Lower lobe of right lung (tissue), 2 donors: ENCODE measurements around the gene CPXM2. TPM values are rescaled to one million over a fixed set of nuclear protein-coding genes. Genes with fewer than 3 reads are reported as not detected.

ENCODE experiments used
- ATAC-seq, 2 donors: fragments of 200-7000 bp; cut with Tn5 transposase; one replicate each; pipeline ENCODE4 v1.9.1; 2020 to 2022; ENCODE audit warnings: mild to moderate bottlenecking in 2 of 2, moderate library complexity in 2 of 2
- DNase-seq: peaks from one replicate; pipeline ENCODE4 v3.0.0-alpha.2; 2020
- H3K27ac ChIP-seq: fragments of 200-600 bp; one replicate; pipeline ENCODE4 v1.8.0; 2022
- H3K27me3 ChIP-seq: fragments of 200-600 bp; one replicate; pipeline ENCODE4 v1.8.0; 2022; ENCODE audit warnings: low read depth
- H3K36me3 ChIP-seq: fragments of 200-600 bp; one replicate; pipeline ENCODE4 v1.8.0; 2022; ENCODE audit warnings: mild to moderate bottlenecking
- H3K4me1 ChIP-seq: fragments of 200-600 bp; one replicate; pipeline ENCODE4 v1.8.0; 2022
- H3K4me3 ChIP-seq: fragments of 200-600 bp; one replicate; pipeline ENCODE4 v1.8.0; 2022; ENCODE audit warnings: mild to moderate bottlenecking
- H3K9me3 ChIP-seq: fragments of 200-600 bp; one replicate; pipeline ENCODE4 v1.8.0; 2022
- intact Hi-C: fragments of 100-400 bp; cut with DNase I; formaldehyde crosslinking; loops from one replicate; pipeline ENCODE4 v1.11.0; 2022
- total RNA-seq: library from RNA; stranded (reverse); fragmentation: NEBNext Ultra II Directional; extraction: Animal tissue kit (Norgen Biotek cat#: 25700); gene quantifications from one replicate; pipeline ENCODE4 v1.2.1, GENCODE V29; 2021
- TF ChIP-seq, protein P1 (sequence below): fragments of 200-600 bp; IDR thresholded peaks from one replicate; pipeline ENCODE4 v1.8.0; 2022; ENCODE audit warnings: antibody characterized with exemption, mild to moderate bottlenecking
- donor health status: DM: no; HTN: yes; CAD: no; lungs with severe emphysema.

Gene CPXM2
- total RNA-seq, 1 donor from 2014 or later = 6.3 TPM

DNA sequence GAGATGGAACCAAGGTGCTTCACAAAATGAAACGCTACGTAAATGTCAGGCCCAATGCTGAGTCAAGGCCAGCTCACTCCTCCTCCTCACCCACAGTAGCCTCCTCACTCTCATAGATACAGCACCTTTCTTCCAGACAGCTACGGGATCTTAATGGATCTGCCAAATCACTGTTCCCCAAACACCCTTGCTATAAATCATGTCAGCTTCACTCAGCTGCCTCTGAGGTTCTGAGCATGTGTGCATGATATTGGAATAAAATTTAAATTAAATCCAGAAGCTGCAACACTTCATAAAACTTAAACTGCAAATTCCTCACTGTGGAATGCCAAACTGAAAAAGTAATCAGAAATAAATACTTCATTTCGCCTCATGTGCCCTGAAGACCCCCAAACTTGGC is 14.7 kb upstream of the CPXM2 start:
- H3K9me3 ChIP-seq = no peaks in the 10 kb centered on the region
- ATAC-seq (no peak), DNase-seq (no peak)
- intact Hi-C loops = no loop called here
- H3K27me3 ChIP-seq = peaks cover 9% of the 10 kb centered on the region
- H3K4me1 ChIP-seq = no peaks in the 10 kb centered on the region
- TF ChIP-seq, protein P1, sequence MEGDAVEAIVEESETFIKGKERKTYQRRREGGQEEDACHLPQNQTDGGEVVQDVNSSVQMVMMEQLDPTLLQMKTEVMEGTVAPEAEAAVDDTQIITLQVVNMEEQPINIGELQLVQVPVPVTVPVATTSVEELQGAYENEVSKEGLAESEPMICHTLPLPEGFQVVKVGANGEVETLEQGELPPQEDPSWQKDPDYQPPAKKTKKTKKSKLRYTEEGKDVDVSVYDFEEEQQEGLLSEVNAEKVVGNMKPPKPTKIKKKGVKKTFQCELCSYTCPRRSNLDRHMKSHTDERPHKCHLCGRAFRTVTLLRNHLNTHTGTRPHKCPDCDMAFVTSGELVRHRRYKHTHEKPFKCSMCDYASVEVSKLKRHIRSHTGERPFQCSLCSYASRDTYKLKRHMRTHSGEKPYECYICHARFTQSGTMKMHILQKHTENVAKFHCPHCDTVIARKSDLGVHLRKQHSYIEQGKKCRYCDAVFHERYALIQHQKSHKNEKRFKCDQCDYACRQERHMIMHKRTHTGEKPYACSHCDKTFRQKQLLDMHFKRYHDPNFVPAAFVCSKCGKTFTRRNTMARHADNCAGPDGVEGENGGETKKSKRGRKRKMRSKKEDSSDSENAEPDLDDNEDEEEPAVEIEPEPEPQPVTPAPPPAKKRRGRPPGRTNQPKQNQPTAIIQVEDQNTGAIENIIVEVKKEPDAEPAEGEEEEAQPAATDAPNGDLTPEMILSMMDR = no peak
- H3K27ac ChIP-seq = no peak overlapping the region
- no peak overlapping the region for H3K4me3 ChIP-seq
- H3K36me3 ChIP-seq = no peaks in the 10 kb centered on the region

DNA sequence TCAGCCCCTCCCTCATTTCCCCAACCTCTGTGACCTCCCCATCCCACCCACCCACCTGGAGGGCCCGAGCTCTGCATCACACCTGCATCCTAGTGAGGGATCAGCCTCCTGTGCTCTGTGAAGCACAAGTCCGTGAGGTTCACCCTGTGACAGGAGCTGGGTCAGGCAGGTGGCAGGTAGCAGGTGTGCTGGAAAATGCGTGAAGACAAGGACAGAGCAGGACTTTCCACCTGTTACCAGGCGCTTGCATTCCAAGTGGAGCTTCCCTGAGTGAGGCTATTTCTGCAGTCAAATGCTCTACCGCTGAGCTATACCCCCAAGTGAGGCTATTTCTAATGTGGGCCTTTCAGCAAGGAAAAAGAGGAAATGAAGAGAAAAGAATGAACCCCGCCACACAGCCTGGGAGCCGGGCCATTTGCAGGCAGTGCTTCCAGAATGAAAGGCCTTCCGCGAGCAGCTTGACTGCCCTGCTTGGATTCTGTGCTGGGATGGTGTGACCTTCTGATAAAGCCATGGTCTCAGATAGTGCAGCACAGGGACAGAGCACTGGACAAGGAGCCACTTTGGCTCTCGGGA is 13.3 kb upstream of the CPXM2 start:
- Histone ChIP-seq H3K4me1 (no peaks in the 10 kb centered on the region), H3K27me3 (peaks cover 7% of the 10 kb centered on the region), H3K36me3 (no peaks in the 10 kb centered on the region), H3K27ac (no peak overlapping the region), H3K9me3 (peaks cover 6% of the 10 kb centered on the region), H3K4me3 (no peak overlapping the region)
- DNase-seq (no peak), ATAC-seq (no peak)
- TF ChIP-seq, protein P1 = no peak
- intact Hi-C loops = no loop called here

DNA sequence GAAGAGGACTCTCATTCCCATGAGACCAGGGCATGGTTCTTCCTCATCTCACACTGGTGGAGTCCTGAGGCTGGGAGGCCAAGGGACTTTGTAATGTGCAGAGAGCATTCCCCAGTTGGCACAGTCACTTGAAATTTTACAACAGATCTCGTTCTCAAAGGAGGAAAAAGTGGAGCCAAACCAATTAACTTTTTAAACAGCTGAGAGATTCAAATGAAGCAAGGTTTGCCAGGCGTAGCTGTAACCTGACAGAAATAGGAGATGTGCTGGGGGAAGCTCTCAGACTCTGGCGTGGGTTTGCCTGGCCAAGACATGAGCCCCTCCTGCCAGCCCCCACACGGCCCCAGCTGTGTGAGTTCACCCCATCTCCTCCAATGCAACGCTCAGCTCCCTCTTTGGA is 12.0 kb upstream of the CPXM2 start:
- TF ChIP-seq, protein P1 = no peak
- Histone ChIP-seq H3K4me3 (no peak overlapping the region), H3K27me3 (peaks cover 7% of the 10 kb centered on the region), H3K27ac (no peak overlapping the region), H3K4me1 (no peaks in the 10 kb centered on the region), H3K9me3 (peaks cover 6% of the 10 kb centered on the region), H3K36me3 (no peaks in the 10 kb centered on the region)
- DNase-seq (no peak), ATAC-seq (no peak)
- intact Hi-C loops = no loop called here

DNA sequence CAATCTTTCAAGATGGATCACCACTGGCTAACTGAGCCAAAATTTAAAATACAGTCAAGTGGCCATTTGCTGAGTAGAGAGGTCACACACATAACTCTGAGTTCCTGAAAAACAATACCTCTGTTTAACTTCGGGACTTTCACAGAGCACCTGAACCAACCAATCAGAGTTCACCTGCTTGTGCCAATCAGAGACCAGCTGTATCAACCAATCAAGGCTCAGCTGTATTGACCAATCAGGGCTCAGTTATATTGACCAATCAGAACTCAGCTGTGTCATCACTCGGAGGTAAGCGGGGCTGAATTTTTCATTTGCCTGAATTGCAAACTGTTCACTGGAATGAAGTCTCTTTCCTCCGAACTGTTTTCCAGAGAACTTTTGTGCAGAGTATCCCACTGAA is 10.0 kb upstream of the CPXM2 start:
- no peak overlapping the region for H3K27ac ChIP-seq
- peaks cover 6% of the 10 kb centered on the region for H3K9me3 ChIP-seq
- ATAC-seq = no peak
- no peaks in the 10 kb centered on the region for H3K4me1 ChIP-seq
- TF ChIP-seq, protein P1 = no peak
- H3K4me3 ChIP-seq = no peak overlapping the region
- peaks cover 4% of the 10 kb centered on the region for H3K27me3 ChIP-seq
- intact Hi-C loops = no loop called here
- H3K36me3 ChIP-seq = no peaks in the 10 kb centered on the region
- no peak for DNase-seq

DNA sequence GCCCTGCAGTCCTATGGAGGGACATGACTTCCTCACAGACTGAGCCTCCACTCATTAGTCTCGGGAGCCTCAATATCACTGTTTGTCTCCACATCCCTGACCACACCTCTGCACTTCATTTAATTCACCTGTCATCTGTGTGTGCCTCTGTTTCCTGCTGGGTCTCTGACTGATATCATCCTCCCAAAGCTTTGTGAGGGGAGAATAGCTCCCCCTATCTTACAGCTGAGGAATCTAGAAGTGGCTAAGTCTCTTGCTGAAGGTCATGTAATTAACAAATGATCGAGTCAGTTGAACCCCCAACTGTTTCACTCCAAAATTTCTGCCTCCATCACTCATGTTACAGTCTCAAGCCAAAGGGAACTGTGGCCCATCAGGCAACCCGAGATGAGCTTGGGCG is 5.5 kb upstream of the CPXM2 start:
- Histone ChIP-seq H3K27me3 (peaks cover 11% of the 10 kb centered on the region), H3K9me3 (peaks cover 6% of the 10 kb centered on the region), H3K4me3 (no peak overlapping the region), H3K27ac (no peak overlapping the region), H3K4me1 (no peaks in the 10 kb centered on the region), H3K36me3 (no peaks in the 10 kb centered on the region)
- ATAC-seq (no peak), DNase-seq (no peak)
- intact Hi-C loops = no loop called here
- TF ChIP-seq, protein P1 = no peak
